CD14-positive monocyte (primary cell): ENCODE results near the gene CALR. TPM values are rescaled to one million over a fixed set of nuclear protein-coding genes. Genes with fewer than 3 reads are reported as not detected.
A peak's percentile ranks its signal among the peaks of the same experiment; 100 is the strongest.
"Not testable (repeated sequence)": the region's sequence is repeated elsewhere in the genome, so short reads cannot be mapped to it uniquely, and the experiment has no call there.

Experiments used
- DNase-seq, 3 donors: peaks; one replicate each; pipeline ENCODE4 v3.0.0-alpha.2; 2011 to 2022
- H2AFZ ChIP-seq: 2 replicates; pipeline ENCODE4 v1.6.0; 2012; ENCODE audit warnings: mild to moderate bottlenecking, low read depth, low read length, inconsistent platforms; ENCODE audit not compliant: insufficient read depth, poor library complexity, severe bottlenecking
- H3K27ac ChIP-seq, 2 donors: 1 replicate in 1 of 2; 2 replicates in 1 of 2; pipeline ENCODE4 v1.5.1; 2012 to 2013; ENCODE audit warnings: low read length in 2 of 2, control low read depth in 1 of 2, inconsistent platforms in 1 of 2, low read depth in 1 of 2, mild to moderate bottlenecking in 1 of 2
- H3K27me3 ChIP-seq, 2 donors: one replicate each; pipeline versions ENCODE4 v1.6.0 to v1.6.1; 2011 to 2013; ENCODE audit warnings: low read length in 2 of 2; ENCODE audit not compliant: control insufficient read depth in 2 of 2, insufficient read depth in 2 of 2
- H3K36me3 ChIP-seq, 2 donors: replicated peaks in 1 of 2; 1 replicate in 1 of 2; 2 replicates in 1 of 2; pipeline versions ENCODE4 v1.5.1 to v1.6.1; 2012 to 2013; ENCODE audit warnings: low read length in 2 of 2, control low read depth in 1 of 2, inconsistent platforms in 1 of 2, mild to moderate bottlenecking in 1 of 2; ENCODE audit not compliant: insufficient read depth in 2 of 2, control insufficient read depth in 1 of 2
- H3K4me1 ChIP-seq, 2 donors: 1 replicate in 1 of 2; 2 replicates in 1 of 2; pipeline versions ENCODE4 v1.5.1 to v1.6.1; 2012 to 2013; ENCODE audit warnings: low read length in 2 of 2, control low read depth in 1 of 2, inconsistent platforms in 1 of 2, mild to moderate bottlenecking in 1 of 2, moderate library complexity in 1 of 2; ENCODE audit not compliant: insufficient read depth in 2 of 2, control insufficient read depth in 1 of 2
- H3K4me2 ChIP-seq: replicated peaks from 2 replicates; pipeline ENCODE3; 2012; ENCODE audit warnings: low read length, moderate library complexity, mild to moderate bottlenecking; ENCODE audit not compliant: poor library complexity, severe bottlenecking; ENCODE audit errors: extremely low read depth
- H3K4me3 ChIP-seq, 3 experiments: fragments of 200-600 bp in 1 of 3; sonication (generic) in 1 of 3; replicated peaks in 1 of 3; 1 replicate in 2 of 3; 2 replicates in 1 of 3; pipeline ENCODE4 v1.5.1; 2011 to 2013; ENCODE audit warnings: low read length in 3 of 3, mild to moderate bottlenecking in 3 of 3, control low read depth in 2 of 3, low read depth in 2 of 3, inconsistent platforms in 1 of 3, moderate library complexity in 1 of 3
- H3K79me2 ChIP-seq: 2 replicates; pipeline ENCODE4 v1.6.0; 2012; ENCODE audit warnings: mild to moderate bottlenecking, control low read depth, inconsistent platforms, low read length, moderate library complexity; ENCODE audit not compliant: insufficient read depth
- H3K9ac ChIP-seq: 2 replicates; pipeline ENCODE4 v1.6.0; 2017; ENCODE audit warnings: low read length, mild to moderate bottlenecking; ENCODE audit not compliant: insufficient read depth, poor library complexity, severe bottlenecking
- H3K9me3 ChIP-seq, 2 donors: replicated peaks in 1 of 2; 1 replicate in 1 of 2; 2 replicates in 1 of 2; pipeline versions ENCODE4 v1.5.1 to v1.6.1; 2012 to 2013; ENCODE audit warnings: low read length in 2 of 2, control low read depth in 1 of 2; ENCODE audit not compliant: control insufficient read depth in 1 of 2, insufficient read depth in 1 of 2
- H4K20me1 ChIP-seq: 2 replicates; pipeline ENCODE4 v1.6.0; 2012; ENCODE audit warnings: mild to moderate bottlenecking, low read length, control low read depth, moderate library complexity; ENCODE audit not compliant: insufficient read depth
- H3K27ac Mint-ChIP-seq, 7 donors: one replicate each; pipeline ENCODE4 v1.8.0; 2020; ENCODE audit warnings: mild to moderate bottlenecking in 7 of 7, mixed read lengths in 7 of 7, moderate library complexity in 6 of 7, inconsistent platforms in 2 of 7
- H3K27me3 Mint-ChIP-seq, 3 donors: one replicate each; pipeline ENCODE4 v1.8.0; 2021 to 2022; ENCODE audit warnings: low read depth in 3 of 3, mild to moderate bottlenecking in 3 of 3, mixed read lengths in 3 of 3, moderate library complexity in 3 of 3, inconsistent platforms in 1 of 3
- H3K36me3 Mint-ChIP-seq, 2 donors: one replicate each; pipeline ENCODE4 v1.8.0; 2020; ENCODE audit warnings: mixed read lengths in 2 of 2, inconsistent platforms in 1 of 2, mild to moderate bottlenecking in 1 of 2
- H3K4me1 Mint-ChIP-seq: one replicate; pipeline ENCODE4 v1.8.0; 2020; ENCODE audit warnings: mild to moderate bottlenecking, mixed read lengths
- H3K4me3 Mint-ChIP-seq, 2 donors: one replicate each; pipeline ENCODE4 v1.8.0; 2020; ENCODE audit warnings: mild to moderate bottlenecking in 2 of 2, mixed read lengths in 2 of 2, moderate library complexity in 1 of 2
- H3K9me3 Mint-ChIP-seq, 7 donors: one replicate each; pipeline ENCODE4 v1.8.0; 2020 to 2022; ENCODE audit warnings: mixed read lengths in 7 of 7, mild to moderate bottlenecking in 6 of 7, moderate library complexity in 6 of 7, inconsistent platforms in 2 of 7
- CTCF ChIP-seq: fragments of 200-600 bp; IDR thresholded peaks from one replicate; pipeline ENCODE4 v1.8.0; 2022; ENCODE audit warnings: antibody characterized with exemption, mild to moderate bottlenecking
- WGBS: methylation state at CpG from one replicate; pipeline ENCODE4 v1.1.5; 2013; ENCODE audit warnings: missing lambda C conversion rate; ENCODE audit not compliant: insufficient coverage; 5-methylcytosine and 5-hydroxymethylcytosine counted together
- intact Hi-C, 2 donors: fragments of 100-400 bp; cut with micrococcal nuclease; formaldehyde crosslinking; loops; one replicate each; pipeline versions ENCODE4 v1.15.0 to v1.15.1; 2023
- polyA plus RNA-seq, 3 donors: library from polyadenylated mRNA; depleted of rRNA in 1 of 3; unstranded in 2 of 3; stranded (reverse) in 1 of 3; fragments of 300-500 nt in 2 of 3; fragments of >200 nt in 1 of 3; fragmentation: Illumina TruSeq in 2 of 3; gene quantifications; 1 replicate in 2 of 3; 2 replicates in 1 of 3; pipeline ENCODE4 v1.2.3, GENCODE V29; 2012 to 2021

Gene CALR
- polyA plus RNA-seq, 3 donors, result 109 to 441 (median 133) TPM

DNA sequence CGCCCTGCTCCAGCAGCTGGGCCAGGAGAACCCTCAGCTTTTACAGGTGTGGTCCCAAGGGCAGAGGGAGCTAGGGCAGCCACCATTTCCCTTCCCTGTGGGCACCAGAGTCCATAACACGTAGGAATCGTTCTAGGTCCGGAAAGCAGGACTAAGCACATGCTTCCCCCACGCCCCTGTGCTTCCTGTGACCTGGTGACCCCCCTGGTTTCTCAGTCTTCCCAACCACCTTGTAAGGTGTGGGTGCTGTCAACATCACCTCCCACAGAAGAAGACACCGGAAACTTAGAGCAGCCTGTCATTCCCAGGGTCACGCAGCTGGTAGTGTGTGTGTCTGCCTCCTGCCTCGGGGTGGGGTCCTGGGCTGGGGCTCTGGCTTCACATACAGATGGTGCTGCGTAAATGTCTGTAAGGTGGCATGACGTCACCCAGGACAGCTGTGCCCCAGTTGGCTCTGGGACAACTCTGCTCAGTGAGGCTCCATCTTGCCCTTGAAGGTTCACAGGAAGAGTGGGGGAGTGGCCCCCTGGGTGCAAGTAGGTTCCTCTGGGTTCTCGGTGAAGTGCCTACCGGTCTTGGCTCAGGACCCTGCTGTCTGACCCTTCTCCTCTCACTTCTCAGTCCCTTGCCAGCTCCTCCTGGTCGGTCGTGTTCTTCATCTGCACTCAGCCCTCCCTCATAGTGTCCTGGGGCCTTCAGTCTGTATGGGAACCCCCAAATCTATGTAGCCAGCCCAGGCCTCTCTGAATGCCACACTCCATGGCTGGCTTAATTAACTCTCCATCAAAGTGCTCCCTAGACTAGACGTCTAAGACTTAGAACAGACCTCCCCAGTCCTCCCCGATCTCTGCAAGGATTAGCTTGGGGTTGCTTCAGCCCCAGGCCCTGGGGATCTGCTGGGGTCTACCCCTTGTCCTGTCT lies 11.2 kb downstream of the CALR start:
- 93% methylated on average over 13 of the region's 16 CpGs for WGBS
- Histone ChIP-seq H3K36me3 (peaks cover 48 to 66% of the 10 kb centered on the region in 2 donors), H2AFZ (no peak overlapping the region), H3K4me1 (peaks cover 39 to 61% of the 10 kb centered on the region in 2 donors), H3K4me2 (no peak overlapping the region), H3K4me3 (no peak overlapping the region), H3K27me3 (no peaks in the 10 kb centered on the region), H3K79me2 (peaks cover 57% of the 10 kb centered on the region), H3K9ac (no peak overlapping the region), H4K20me1 (no peaks in the 10 kb centered on the region), H3K9me3 (no peaks in the 10 kb centered on the region), H3K27ac (peak overlapping the region; percentile 57 to 93)
- intact Hi-C loops, result loop anchor here in 1 of 2 donors (5.0 kb wide), 1 partner anchor 203 kb away; the partner anchor contains the start of genes IER2 and STX10
- Mint-ChIP-seq H3K9me3 (no peaks in the 10 kb centered on the region), H3K36me3 (peaks cover 49 to 74% of the 10 kb centered on the region in 2 donors), H3K27ac (peak overlapping the region; percentile 61 to 96 (median 83)), H3K27me3 (no peaks in the 10 kb centered on the region), H3K4me1 (peaks cover 50% of the 10 kb centered on the region), H3K4me3 (peak overlapping the region in 1 of 2 donors; percentile 34)
- no peak for TF ChIP-seq CTCF
- DNase-seq, result no peak

- not testable (repeated sequence) for H3K4me3 Mint-ChIP-seq
Observed at GRCh38 chr19:12952050-12952449, 13.6 kb downstream of the CALR start.

More at GRCh38 chr19:12952050-12952449, 13.6 kb downstream of the CALR start:
- H3K4me2 ChIP-seq, H3K9me3 Mint-ChIP-seq, H3K27me3 Mint-ChIP-seq, H4K20me1 ChIP-seq, H3K4me3 ChIP-seq, H3K27me3 ChIP-seq, intact Hi-C loops, H3K9me3 ChIP-seq, H2AFZ ChIP-seq, DNase-seq: not testable (repeated sequence)
- Mint-ChIP-seq H3K27ac (peak overlapping the region; percentile 85 to 96 (median 90)), H3K36me3 (peaks cover 51 to 72% of the 10 kb centered on the region in 2 donors), H3K4me1 (peaks cover 55% of the 10 kb centered on the region)
- peaks cover 36 to 63% of the 10 kb centered on the region in 2 donors for H3K4me1 ChIP-seq
- H3K79me2 ChIP-seq, result peaks cover 65% of the 10 kb centered on the region
- peak overlapping the region; percentile 66 for H3K9ac ChIP-seq
- peak overlapping the region; percentile 83 to 93 for H3K27ac ChIP-seq
- 79% methylated on average over 2 of the region's 6 CpGs for WGBS
- peaks cover 48 to 71% of the 10 kb centered on the region in 2 donors for H3K36me3 ChIP-seq
